ENCODE measurements around the gene SNCAIP. TPM values are rescaled to one million over a fixed set of nuclear protein-coding genes. Genes with fewer than 3 reads are reported as not detected.

SNCAIP gene
- polyA plus RNA-seq, 3 donors from 2014 or later: not detected

DNA sequence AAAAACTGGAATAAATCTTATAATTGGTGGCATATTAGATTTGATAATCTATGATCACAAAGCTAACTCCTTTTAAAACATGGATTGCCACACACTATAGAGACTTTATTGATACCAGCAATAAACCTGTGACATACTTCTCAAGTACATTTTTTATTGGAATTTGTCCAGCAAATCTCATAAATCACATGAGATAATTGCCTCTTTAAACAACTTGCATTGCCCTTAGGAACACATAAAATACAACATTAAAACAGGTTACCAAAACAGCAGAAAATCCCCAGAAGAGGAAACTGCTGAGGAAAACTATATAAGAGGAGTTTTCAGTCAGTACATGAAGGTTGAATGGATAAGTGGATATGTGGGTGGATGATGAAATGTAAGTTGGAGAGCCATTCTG is 124.6 kb downstream of the SNCAIP start:
- H3K27ac Mint-ChIP-seq: no peak overlapping the region
- H3K9me3 Mint-ChIP-seq: peaks cover 0 to 11% (median 1%) of the 10 kb centered on the region in 6 donors
- DNase-seq: no peak
- H3K36me3 Mint-ChIP-seq: no peaks in the 10 kb centered on the region
- no peak overlapping the region for H3K4me3 Mint-ChIP-seq
- H3K4me1 Mint-ChIP-seq: no peaks in the 10 kb centered on the region
- peaks cover 0 to 4% (median 2%) of the 10 kb centered on the region in 3 donors for H3K27me3 Mint-ChIP-seq (ENCODE audit: low read depth in 3 of 3)

DNA sequence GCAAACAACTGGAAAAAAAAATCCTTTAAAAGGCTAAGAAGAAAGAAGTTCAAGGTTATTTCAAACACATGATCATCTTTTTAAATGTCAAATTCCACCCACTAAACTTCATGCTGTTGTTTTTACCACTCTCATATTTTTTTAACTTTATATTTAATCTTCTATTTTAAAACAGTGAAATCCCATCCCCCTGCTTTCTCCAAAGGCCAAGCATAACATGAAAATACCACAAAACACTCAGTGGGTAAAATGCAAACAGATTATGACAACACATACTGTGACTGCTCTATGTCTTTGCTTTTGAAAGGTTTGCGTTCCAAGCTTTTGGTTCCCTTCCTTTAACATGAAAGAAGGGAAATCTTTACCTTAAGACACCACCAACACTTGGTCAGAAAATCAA is 127.6 kb downstream of the SNCAIP start:
- Mint-ChIP-seq H3K27ac (no peak overlapping the region), H3K4me1 (no peaks in the 10 kb centered on the region), H3K4me3 (no peak overlapping the region), H3K36me3 (no peaks in the 10 kb centered on the region), H3K27me3 (ENCODE audit: low read depth in 3 of 3) (peaks cover 0 to 6% (median 2%) of the 10 kb centered on the region in 3 donors), H3K9me3 (peaks cover 0 to 8% (median 1%) of the 10 kb centered on the region in 6 donors)
- no peak for DNase-seq

DNA sequence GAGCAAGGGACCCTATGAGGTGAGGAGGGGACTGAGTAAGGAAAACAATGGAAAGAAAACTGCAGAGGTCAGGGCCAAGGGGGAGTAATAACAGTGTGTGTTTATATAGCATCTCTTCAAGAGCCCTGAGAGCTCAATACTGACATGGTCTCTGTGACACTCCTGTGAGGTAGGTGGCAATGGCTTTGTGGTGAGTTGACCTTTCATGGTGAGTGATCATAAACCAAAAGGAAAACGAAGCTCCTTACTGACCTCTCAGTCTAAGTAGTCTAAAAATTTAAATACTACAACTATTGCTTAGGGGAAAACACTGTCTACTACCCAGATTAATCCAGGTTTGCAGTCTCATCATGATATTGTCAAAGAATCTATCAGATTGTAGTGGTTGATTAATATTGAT is 130.9 kb downstream of the SNCAIP start:
- Mint-ChIP-seq H3K27ac (no peak overlapping the region), H3K4me3 (no peak overlapping the region), H3K36me3 (no peaks in the 10 kb centered on the region), H3K9me3 (peaks cover 0 to 6% (median under 1%) of the 10 kb centered on the region in 6 donors), H3K4me1 (no peaks in the 10 kb centered on the region), H3K27me3 (ENCODE audit: low read depth in 3 of 3) (peaks cover 0 to 2% (median 1%) of the 10 kb centered on the region in 3 donors)
- DNase-seq: no peak

DNA sequence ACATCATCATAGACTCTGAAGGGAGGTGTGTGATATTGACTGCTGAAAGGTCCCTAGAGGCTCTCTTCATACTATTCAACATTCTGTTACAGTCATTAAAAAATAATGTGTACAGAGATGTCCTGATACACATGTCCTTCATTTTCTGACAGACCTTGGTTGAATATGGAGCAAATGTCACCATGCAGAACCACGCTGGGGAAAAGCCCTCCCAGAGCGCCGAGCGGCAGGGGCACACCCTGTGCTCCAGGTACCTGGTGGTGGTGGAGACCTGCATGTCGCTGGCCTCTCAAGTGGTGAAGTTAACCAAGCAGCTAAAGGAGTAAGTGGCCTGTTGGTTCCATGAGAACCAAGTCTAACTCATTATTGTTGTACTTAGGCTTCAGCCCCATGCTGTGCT is 132.4 kb downstream of the SNCAIP start:
- Mint-ChIP-seq H3K27me3 (ENCODE audit: low read depth in 3 of 3) (peaks cover 0 to 2% (median 1%) of the 10 kb centered on the region in 3 donors), H3K27ac (no peak overlapping the region), H3K4me3 (no peak overlapping the region), H3K4me1 (no peaks in the 10 kb centered on the region), H3K36me3 (no peaks in the 10 kb centered on the region), H3K9me3 (peaks cover 0 to 2% (median 0%) of the 10 kb centered on the region in 6 donors)
- DNase-seq: no peak

DNA sequence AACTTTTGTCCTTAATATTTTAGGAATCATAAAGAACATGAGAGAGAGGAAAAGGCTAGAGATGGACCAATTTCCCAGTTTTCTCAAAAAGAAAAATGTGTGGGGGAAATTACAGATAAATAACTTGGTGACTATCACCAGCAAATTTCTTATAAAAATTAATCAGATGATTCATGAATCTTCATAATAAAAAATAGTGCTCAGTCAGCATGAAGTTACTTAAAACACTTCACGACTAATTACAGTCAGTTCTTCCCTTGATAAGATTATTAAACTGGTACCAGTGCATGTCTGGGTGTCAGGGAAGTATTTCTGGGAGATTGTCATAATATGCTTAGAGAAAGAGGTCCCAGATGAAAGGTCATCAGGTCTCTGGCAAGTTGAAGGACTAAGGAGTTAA is 133.0 kb downstream of the SNCAIP start:
- no peaks in the 10 kb centered on the region for H3K4me1 Mint-ChIP-seq
- peaks cover 0 to 2% (median 0%) of the 10 kb centered on the region in 6 donors for H3K9me3 Mint-ChIP-seq
- DNase-seq: no peak
- no peaks in the 10 kb centered on the region for H3K36me3 Mint-ChIP-seq
- no peak overlapping the region for H3K27ac Mint-ChIP-seq
- no peak overlapping the region for H3K4me3 Mint-ChIP-seq
- peaks cover 0 to 2% (median 1%) of the 10 kb centered on the region in 3 donors for H3K27me3 Mint-ChIP-seq (ENCODE audit: low read depth in 3 of 3)

DNA sequence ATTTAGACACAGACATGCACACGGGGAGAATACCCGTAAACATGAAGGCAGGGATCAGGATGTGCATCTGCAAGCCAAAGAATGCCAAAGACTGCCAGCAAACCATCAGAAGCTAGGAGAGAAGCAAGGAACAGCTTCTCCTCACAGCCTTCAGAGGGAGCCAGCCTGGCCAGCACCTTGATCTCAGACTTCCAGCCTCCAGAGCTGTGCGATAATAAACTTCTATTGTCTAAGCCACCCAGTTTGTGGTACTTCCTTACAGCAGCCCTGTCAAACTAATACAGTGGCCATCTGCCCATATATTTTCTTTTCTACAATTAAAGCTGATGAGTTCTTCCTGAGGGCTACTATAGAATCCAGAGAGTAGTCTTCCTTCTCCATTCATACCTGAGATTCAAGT is 135.0 kb downstream of the SNCAIP start:
- no peak for DNase-seq
- Mint-ChIP-seq H3K27me3 (ENCODE audit: low read depth in 3 of 3) (peaks cover 0 to under 1% (median 0%) of the 10 kb centered on the region in 3 donors), H3K4me3 (no peak overlapping the region), H3K36me3 (no peaks in the 10 kb centered on the region), H3K4me1 (no peaks in the 10 kb centered on the region), H3K9me3 (peaks cover 0 to 2% (median 0%) of the 10 kb centered on the region in 6 donors), H3K27ac (no peak overlapping the region)

DNA sequence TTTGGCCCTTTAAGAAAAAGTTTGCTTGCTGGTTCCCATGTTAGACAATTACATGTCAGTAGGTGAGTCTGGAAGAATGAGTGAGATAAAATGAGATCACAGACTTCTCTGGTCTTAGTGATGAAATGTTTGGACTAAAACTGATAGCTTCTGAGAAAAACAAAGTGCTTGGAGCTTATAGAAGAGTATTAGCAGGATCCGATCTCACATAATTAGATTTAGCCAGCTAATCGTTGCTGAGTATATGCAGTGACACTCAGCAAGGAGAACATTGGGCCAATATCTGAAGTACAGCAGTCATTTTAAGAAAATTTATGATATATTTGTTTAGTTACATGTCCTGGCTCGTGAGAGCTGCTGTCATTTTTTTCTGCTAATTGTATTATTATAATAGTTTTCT is 135.8 kb downstream of the SNCAIP start:
- Mint-ChIP-seq H3K36me3 (no peaks in the 10 kb centered on the region), H3K4me3 (no peak overlapping the region), H3K9me3 (no peaks in the 10 kb centered on the region), H3K4me1 (no peaks in the 10 kb centered on the region), H3K27ac (no peak overlapping the region), H3K27me3 (ENCODE audit: low read depth in 3 of 3) (no peaks in the 10 kb centered on the region)
- no peak for DNase-seq

DNA sequence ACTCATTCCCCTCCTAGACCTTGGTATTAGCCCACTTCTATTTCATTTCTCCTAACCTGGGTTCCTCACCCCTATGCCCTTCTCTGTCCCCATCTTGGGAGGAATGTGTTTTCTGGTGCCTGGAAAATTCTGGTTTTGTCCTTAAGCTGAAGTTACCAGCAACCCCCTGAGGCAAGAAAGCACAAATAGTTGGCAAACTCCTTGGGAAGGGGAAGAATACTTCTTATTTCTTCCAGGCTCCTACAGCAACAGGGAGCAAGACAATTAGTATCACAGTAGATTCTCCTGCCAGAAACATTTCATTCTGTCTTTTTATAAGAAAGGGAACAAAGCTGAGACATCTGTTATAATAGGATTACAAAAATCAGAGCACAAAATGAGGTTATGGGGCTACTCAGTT is 142.5 kb downstream of the SNCAIP start:
- Mint-ChIP-seq H3K27ac (no peak overlapping the region), H3K36me3 (no peaks in the 10 kb centered on the region), H3K4me1 (no peaks in the 10 kb centered on the region), H3K9me3 (peaks cover 0 to 5% (median 0%) of the 10 kb centered on the region in 6 donors), H3K27me3 (ENCODE audit: low read depth in 3 of 3) (peaks cover 0 to 2% (median 0%) of the 10 kb centered on the region in 3 donors), H3K4me3 (no peak overlapping the region)
- no peak for DNase-seq

DNA sequence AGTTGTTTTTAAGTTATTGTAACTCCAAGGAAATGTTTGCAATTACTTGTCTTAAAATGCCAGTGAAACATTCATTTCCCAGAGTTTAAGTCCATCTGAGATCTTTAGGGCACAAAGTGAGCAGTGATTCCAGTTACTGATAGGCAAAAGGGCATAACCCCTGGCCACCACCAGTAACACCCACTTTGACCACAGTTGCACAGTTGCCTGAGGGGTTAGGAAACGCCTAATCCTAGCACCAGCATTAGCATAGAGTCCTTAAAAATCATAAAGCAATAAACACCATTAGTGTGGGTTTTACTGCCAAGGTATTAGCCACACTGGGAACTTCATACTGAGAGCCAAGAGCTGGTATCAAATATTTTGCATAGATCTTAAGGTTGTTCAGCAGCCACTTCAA is 143.9 kb downstream of the SNCAIP start:
- H3K4me3 Mint-ChIP-seq: no peak overlapping the region
- H3K4me1 Mint-ChIP-seq: no peaks in the 10 kb centered on the region
- peaks cover 0 to 2% (median 2%) of the 10 kb centered on the region in 3 donors for H3K27me3 Mint-ChIP-seq (ENCODE audit: low read depth in 3 of 3)
- peaks cover 0 to 6% (median 0%) of the 10 kb centered on the region in 6 donors for H3K9me3 Mint-ChIP-seq
- no peak overlapping the region for H3K27ac Mint-ChIP-seq
- DNase-seq: no peak
- H3K36me3 Mint-ChIP-seq: no peaks in the 10 kb centered on the region

DNA sequence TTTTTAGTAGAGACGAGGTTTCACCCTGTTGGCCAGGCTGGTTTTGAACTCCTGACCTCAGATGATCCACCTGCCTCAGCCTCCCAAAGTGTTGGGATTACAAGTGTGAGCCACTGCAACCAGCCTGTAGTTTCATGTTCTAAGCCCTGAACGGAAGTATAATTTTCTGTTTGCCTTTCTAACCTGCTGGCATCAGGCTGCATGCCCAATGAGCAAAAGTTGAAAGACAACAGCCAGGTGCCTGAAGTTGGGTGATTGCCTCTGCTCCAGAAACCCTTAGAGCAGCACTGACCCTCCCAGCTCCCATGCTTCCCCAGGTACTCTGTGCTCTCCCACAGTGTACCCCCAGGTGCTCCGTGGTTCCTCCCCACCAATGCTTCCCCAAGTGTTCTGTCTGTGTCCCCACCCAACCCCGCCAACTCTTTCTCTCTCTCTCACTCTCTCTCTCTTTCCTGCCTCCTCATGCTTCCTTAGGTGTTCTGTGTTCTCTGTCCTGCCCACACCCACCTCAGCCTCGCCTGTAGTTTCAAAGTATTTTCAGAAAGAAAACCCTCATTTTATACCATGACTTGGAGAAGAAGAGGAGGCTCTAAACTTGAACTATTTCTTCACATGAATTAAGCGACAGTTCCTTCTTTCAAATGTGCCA is 145.3 kb downstream of the SNCAIP start:
- Mint-ChIP-seq H3K4me1 (no peaks in the 10 kb centered on the region), H3K27me3 (ENCODE audit: low read depth in 3 of 3) (peaks cover 0 to 2% (median 2%) of the 10 kb centered on the region in 3 donors), H3K36me3 (no peaks in the 10 kb centered on the region), H3K9me3 (peaks cover 0 to 6% (median 0%) of the 10 kb centered on the region in 6 donors), H3K27ac (no peak overlapping the region), H3K4me3 (no peak overlapping the region)
- no peak for DNase-seq

DNA sequence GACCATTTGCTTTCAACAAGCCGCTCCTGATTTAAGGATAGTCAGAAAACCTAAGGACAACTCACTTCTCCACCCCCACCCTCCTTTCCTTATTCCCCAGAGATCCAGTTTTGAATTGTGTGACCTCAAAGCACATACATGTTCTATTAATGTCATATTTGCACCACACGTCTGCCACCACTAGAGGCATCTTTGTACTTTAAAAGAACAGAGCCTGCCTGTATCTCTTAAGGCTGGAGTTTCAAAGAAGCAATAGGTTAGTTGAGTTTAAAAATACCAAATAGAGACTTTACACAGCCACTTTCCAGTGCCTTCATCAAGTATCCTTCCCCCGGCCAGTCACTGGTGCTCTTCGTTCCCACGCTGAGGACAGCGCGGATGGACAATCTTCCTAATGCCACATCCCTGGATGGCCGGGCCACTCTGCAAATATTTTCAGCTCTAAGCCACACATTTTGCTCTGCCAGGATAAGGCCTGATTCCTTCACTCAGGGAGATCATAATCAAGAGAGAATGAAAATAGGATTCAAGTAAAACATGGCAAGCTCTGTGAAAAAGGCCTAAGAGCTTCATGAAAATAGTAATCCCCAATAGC is 146.3 kb downstream of the SNCAIP start:
- Mint-ChIP-seq H3K36me3 (no peaks in the 10 kb centered on the region), H3K4me1 (no peaks in the 10 kb centered on the region), H3K27ac (no peak overlapping the region), H3K27me3 (ENCODE audit: low read depth in 3 of 3) (peaks cover 0 to 2% (median 2%) of the 10 kb centered on the region in 3 donors), H3K4me3 (no peak overlapping the region), H3K9me3 (peaks cover 0 to 6% (median 0%) of the 10 kb centered on the region in 6 donors)
- DNase-seq: no peak

DNA sequence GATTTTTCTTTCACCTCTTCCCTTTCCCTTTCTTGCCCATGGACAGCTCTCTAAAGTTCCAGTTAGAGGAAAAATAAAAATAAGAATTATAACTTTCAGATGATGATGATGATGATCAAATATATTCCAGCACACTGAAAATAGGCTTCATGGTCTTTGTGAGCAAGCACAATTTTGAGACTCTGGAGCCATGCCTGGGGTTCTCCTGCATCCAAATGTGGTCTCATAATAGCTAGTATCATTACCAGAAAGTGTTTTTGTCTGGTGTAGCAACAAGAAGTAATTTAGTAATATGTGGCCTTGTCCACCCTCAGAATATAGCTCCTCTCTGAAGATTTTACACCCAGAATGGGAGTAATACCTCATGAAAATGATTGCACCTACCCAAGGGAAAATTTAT is 150.4 kb downstream of the SNCAIP start:
- DNase-seq: no peak
- Mint-ChIP-seq H3K27me3 (ENCODE audit: low read depth in 3 of 3) (peaks cover 0 to 2% (median 0%) of the 10 kb centered on the region in 3 donors), H3K4me3 (no peak overlapping the region), H3K36me3 (no peaks in the 10 kb centered on the region), H3K4me1 (no peaks in the 10 kb centered on the region), H3K9me3 (peaks cover 0 to 9% (median 4%) of the 10 kb centered on the region in 6 donors), H3K27ac (no peak overlapping the region)

DNA sequence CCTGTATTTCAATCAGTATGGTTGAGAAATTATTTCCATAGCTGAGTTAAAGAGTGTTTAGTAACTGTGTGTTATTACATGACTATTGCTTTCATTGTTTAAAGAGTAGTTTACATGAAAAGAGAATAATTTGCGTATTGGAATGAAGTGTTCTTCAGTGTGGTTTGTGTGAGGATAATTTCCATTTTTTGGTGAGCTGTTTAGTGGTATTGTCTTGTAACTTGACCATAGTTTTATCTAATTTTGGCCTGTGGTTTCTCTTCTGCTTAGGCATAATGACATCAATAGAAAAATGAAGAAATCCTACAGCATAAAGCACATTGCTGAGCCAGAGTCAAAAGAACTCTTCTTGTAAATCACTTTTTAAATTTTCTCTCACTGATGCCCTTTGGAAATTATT is 151.2 kb downstream of the SNCAIP start:
- Mint-ChIP-seq H3K27me3 (ENCODE audit: low read depth in 3 of 3) (peaks cover 0 to 2% (median 0%) of the 10 kb centered on the region in 3 donors), H3K36me3 (no peaks in the 10 kb centered on the region), H3K27ac (no peak overlapping the region), H3K9me3 (peaks cover 0 to 9% (median 4%) of the 10 kb centered on the region in 6 donors), H3K4me3 (no peak overlapping the region), H3K4me1 (no peaks in the 10 kb centered on the region)
- no peak for DNase-seq

DNA sequence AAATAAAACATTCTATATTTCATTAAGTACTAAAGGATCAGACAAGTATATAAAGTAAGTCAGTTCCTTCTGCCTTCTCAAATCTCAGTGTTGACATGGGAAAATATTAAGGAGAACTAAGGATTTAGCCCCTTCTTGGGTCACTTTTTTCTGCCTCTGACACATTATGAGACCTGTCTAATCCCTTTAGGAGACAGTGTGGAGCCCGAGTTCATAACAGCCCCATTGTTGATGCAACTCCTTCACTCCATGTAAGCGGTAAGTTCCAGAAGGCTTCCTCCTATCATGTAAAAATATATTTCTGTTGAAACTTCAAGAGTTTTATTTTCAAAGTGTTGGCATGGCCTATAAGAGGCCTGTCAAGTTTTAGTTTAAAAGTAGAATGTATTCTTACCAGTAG is 152.2 kb downstream of the SNCAIP start:
- peaks cover 0 to 8% (median 2%) of the 10 kb centered on the region in 6 donors for H3K9me3 Mint-ChIP-seq
- no peaks in the 10 kb centered on the region for H3K36me3 Mint-ChIP-seq
- DNase-seq: no peak
- H3K27me3 Mint-ChIP-seq (ENCODE audit: low read depth in 3 of 3): peaks cover 0 to 2% (median 0%) of the 10 kb centered on the region in 3 donors
- H3K27ac Mint-ChIP-seq: no peak overlapping the region
- H3K4me3 Mint-ChIP-seq: no peak overlapping the region
- H3K4me1 Mint-ChIP-seq: no peaks in the 10 kb centered on the region

Measured in immature natural killer cell (primary cell).